ENCODE measurements around the gene RGS17.

RGS17 gene

DNA sequence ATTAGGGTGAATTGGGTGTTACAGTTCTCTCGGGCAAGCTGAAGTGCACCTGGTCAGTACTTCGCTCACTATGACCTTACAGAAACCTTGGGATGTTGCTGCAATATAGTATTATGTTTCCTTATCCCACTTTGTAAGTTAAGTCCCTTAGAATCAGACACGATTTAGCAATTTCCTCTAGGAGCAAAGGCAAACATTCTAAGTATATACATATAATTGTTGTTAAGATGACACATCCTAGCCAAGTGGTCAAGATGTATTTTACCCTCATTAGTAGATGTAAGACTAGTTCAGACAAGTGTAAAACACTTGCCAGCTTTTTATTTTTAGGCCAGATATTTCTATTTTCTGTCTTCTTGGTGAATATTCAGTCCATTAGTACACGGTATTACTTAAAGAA, 31.1 kb upstream of the RGS17 start:
- no peak for DNase-seq (ENCODE audit: low read depth)
- TF ChIP-seq, protein P1, sequence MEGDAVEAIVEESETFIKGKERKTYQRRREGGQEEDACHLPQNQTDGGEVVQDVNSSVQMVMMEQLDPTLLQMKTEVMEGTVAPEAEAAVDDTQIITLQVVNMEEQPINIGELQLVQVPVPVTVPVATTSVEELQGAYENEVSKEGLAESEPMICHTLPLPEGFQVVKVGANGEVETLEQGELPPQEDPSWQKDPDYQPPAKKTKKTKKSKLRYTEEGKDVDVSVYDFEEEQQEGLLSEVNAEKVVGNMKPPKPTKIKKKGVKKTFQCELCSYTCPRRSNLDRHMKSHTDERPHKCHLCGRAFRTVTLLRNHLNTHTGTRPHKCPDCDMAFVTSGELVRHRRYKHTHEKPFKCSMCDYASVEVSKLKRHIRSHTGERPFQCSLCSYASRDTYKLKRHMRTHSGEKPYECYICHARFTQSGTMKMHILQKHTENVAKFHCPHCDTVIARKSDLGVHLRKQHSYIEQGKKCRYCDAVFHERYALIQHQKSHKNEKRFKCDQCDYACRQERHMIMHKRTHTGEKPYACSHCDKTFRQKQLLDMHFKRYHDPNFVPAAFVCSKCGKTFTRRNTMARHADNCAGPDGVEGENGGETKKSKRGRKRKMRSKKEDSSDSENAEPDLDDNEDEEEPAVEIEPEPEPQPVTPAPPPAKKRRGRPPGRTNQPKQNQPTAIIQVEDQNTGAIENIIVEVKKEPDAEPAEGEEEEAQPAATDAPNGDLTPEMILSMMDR (IDR thresholded peaks at IDR 0.05; ENCODE audit: control insufficient read depth, extremely low read depth, insufficient read depth) = no peak
- no peak overlapping the region for H3K4me3 ChIP-seq (ENCODE audit: low read depth, low read length)

DNA sequence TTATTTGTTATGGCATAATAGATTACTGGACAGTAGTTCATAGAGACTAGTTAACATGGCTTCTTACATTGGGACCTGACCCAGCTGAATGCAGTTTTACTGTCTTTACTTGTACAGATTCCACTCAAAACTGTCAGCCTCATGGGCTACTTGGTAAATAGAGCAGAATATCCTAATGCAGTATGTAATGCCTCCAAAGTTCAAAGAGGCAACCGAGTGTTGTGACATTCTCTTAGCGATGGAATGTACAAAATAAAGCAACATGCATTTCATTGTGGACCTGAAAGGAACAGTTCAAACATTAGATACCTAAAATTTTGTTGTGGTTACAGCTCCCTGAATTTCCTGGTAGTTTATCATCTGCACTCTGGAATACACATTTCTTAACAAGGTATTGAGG, 29.1 kb upstream of the RGS17 start:
- DNase-seq (ENCODE audit: low read depth) = no peak
- TF ChIP-seq, protein P1 (IDR thresholded peaks at IDR 0.05; ENCODE audit: control insufficient read depth, extremely low read depth, insufficient read depth) = no peak
- no peak overlapping the region for H3K4me3 ChIP-seq (ENCODE audit: low read depth, low read length)

DNA sequence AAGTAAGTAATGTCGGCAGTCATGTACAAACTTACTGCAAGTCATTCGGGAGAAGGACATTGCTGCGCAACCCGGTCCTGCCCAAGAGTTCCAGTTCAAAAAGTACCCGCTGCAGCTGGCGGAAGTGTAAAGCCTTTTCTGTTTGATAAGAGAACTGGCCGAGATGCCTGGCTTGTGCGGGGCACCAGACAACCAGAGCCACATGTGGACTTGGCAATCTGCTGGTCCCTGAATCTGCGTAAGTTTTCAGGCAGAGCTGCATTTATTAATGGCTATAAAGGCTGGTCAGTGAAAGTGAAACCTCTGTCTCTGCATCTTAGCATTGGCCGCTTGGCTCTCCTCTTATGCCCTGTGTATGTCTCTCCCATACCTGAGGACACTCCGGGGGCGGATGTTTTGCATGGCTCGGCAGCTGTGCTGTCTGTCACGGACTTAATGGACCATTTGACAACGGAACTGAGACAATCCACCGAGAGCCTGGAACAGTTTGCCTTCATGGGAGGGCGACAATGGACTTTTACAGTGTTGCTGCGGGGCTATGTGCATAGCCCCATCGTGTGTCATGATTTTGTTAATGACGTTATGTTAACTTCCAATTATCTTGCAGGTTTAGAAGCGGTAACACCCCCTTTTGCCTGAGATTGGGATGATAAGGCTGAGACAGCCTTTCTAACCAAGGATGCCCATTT, 19.8 kb upstream of the RGS17 start:
- DNase-seq (ENCODE audit: low read depth) = no peak
- H3K4me3 ChIP-seq (ENCODE audit: low read depth, low read length) = no peak overlapping the region
- TF ChIP-seq, protein P1 (IDR thresholded peaks at IDR 0.05; ENCODE audit: control insufficient read depth, extremely low read depth, insufficient read depth) = no peak

DNA sequence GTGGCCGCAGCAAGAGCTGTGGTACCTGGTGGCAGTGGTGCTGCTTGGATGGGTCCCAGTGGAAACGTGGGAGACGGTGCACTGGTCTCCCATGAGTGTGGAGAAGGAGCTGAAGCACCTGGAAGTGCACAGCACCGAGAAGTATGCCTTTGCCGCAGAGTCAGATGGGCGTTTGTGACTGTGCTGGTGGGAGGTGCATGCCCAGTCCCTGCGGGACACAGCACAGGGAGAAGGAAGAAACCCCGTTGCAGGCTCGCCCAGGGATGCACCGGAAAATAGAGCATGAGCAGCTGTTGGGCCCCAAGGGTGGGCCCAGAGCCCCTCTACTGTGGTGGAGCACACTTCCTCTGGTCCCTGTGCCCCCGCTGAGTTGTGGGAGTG, 19.3 kb upstream of the RGS17 start:
- TF ChIP-seq, protein P1 (IDR thresholded peaks at IDR 0.05; ENCODE audit: control insufficient read depth, extremely low read depth, insufficient read depth) = no peak
- H3K4me3 ChIP-seq (ENCODE audit: low read depth, low read length) = no peak overlapping the region
- DNase-seq (ENCODE audit: low read depth) = no peak

DNA sequence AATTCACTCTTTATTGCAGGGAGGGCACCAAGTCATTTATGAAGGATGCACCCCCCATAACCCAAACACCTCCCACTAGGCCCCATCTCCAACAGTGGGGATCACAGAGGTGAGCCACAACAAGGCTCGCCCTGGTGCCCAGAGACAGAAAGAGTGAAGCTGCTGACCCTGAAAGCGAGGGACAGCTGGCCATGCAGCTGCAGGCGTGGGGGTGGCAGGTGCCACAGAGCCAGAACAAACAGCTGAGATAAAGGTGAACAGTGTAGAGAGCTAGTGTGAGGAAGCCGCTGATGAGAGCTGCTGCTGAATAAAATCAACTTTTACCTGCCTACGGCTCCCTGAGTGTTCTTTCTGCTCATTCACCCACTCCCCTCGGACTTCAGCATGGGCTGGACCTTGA, 18.8 kb upstream of the RGS17 start:
- TF ChIP-seq, protein P1 (IDR thresholded peaks at IDR 0.05; ENCODE audit: control insufficient read depth, extremely low read depth, insufficient read depth) = no peak
- no peak for DNase-seq (ENCODE audit: low read depth)
- H3K4me3 ChIP-seq (ENCODE audit: low read depth, low read length) = no peak overlapping the region

DNA sequence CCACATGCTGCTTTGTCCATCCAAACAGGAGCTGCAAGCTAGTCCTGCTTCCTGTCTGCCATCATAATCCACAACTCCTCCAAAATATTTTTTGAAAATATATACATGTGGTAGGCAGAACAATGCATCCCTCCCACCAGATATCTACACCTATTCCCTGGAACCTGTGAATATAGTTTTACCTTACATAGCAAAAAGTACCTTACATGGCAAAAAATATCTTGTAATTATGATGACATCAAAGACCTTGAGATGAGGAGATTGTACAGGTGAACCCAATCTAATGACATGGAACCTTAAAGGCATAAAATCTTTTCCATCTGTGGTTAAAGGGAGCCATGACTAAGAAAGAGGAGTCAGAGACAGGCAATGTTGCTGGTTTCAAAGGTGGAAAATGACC, 15.3 kb upstream of the RGS17 start:
- DNase-seq (ENCODE audit: low read depth) = no peak
- no peak overlapping the region for H3K4me3 ChIP-seq (ENCODE audit: low read depth, low read length)
- TF ChIP-seq, protein P1 (IDR thresholded peaks at IDR 0.05; ENCODE audit: control insufficient read depth, extremely low read depth, insufficient read depth) = no peak

DNA sequence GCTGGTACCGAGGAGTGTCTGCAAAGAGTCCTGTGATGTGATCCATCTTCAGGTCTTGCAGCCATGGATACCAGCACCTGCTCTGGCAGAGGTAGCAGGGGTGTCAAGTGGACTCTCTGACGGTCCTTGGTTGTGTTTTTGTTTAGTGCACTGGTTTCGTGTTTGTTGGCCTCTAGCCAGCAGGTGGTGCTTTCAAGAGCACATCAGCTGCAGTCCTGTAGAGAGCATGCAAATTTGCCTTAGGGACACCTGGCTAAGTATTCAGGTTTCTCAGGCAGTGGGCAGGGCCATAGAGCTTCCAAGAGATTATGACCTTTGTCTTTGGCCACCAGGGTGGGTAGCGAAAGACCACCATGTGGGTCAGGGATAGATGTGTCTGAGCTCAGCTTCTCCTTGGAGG, 14.5 kb upstream of the RGS17 start:
- TF ChIP-seq, protein P1 (IDR thresholded peaks at IDR 0.05; ENCODE audit: control insufficient read depth, extremely low read depth, insufficient read depth) = no peak
- no peak for DNase-seq (ENCODE audit: low read depth)

More for the DNA sequence above, 14.5 kb upstream of the RGS17 start:
- H3K4me3 ChIP-seq (ENCODE audit: low read depth, low read length) = no peak overlapping the region
